Endothelial cell of umbilical vein (primary cell): ENCODE results near the gene STAT4. TPM values are rescaled to one million over a fixed set of nuclear protein-coding genes. Genes with fewer than 3 reads are reported as not detected.

Experiments used
- BruUV-seq: library from RNA; stranded (reverse); fragments of 400-500 nt; replicated peaks from 2 replicates; lab custom pipeline; 2021; lab: Mats Ljungman, UMichigan
- CTCF ChIA-PET: fragments of 300-600, 350-600 bp; sonication (Branson Sonifier 250); formaldehyde crosslinking; loops from one replicate; lab custom pipeline; 2021; ENCODE audit warnings: antibody characterized with exemption, inconsistent platforms; lab: Charles Lee
- POLR2A ChIA-PET: fragments of 300-600, 350-600 bp; sonication (Branson Sonifier 250); formaldehyde crosslinking; loops from one replicate; lab custom pipeline; 2021; ENCODE audit warnings: antibody characterized with exemption, inconsistent platforms; lab: Charles Lee
- DNase-seq: peaks from one replicate; pipeline ENCODE4 v3.0.0-alpha.2; 2011; ENCODE audit warnings: low read depth, low spot score
- FAIRE-seq: peaks from 2 replicates; lab custom pipeline; 2011; peaks lifted over from hg19 to GRCh38; lab: Jason Lieb, UNC
- H2AFZ ChIP-seq: 2 replicates; pipeline ENCODE4 v1.6.0; 2012; ENCODE audit warnings: low read depth, low read length, control low read depth, inconsistent platforms
- H3K27ac ChIP-seq: 2 replicates; pipeline ENCODE4 v1.5.1; 2011; ENCODE audit warnings: low read depth, mild to moderate bottlenecking, control low read depth, low read length, moderate library complexity; ENCODE audit not compliant: insufficient read depth
- H3K27me3 ChIP-seq, 2 experiments: 2 replicates each; pipeline versions ENCODE4 v1.6.0 to v1.6.1; 2011; ENCODE audit warnings: low read length in 2 of 2, mixed read lengths in 1 of 2; ENCODE audit not compliant: control insufficient read depth in 2 of 2, insufficient read depth in 2 of 2
- H3K36me3 ChIP-seq, 2 experiments: 2 replicates in 1 of 2; 3 replicates in 1 of 2; pipeline ENCODE4 v1.5.1; 2011; ENCODE audit warnings: low read length in 2 of 2, mild to moderate bottlenecking in 1 of 2, moderate library complexity in 1 of 2; ENCODE audit not compliant: control insufficient read depth in 2 of 2, insufficient read depth in 2 of 2; ENCODE audit errors: extremely low read depth in 1 of 2
- H3K4me1 ChIP-seq: 3 replicates; pipeline ENCODE4 v1.5.1; 2011; ENCODE audit warnings: mild to moderate bottlenecking, low read length; ENCODE audit not compliant: control insufficient read depth, insufficient read depth; ENCODE audit errors: extremely low read depth
- H3K4me2 ChIP-seq: 2 replicates; pipeline ENCODE4 v1.6.1; 2011; ENCODE audit warnings: low read length, control low read depth, mixed read lengths; ENCODE audit not compliant: insufficient read depth
- H3K4me3 ChIP-seq, 3 experiments: fragments of 200-600 bp in 1 of 3; sonication (generic), shearing (Covaris generic) in 1 of 3; replicated peaks in 1 of 3; 2 replicates each; pipeline ENCODE4 v1.5.1; 2011 to 2016; ENCODE audit warnings: control low read depth in 3 of 3, low read length in 3 of 3, mild to moderate bottlenecking in 2 of 3, inconsistent platforms in 1 of 3, low read depth in 1 of 3, moderate library complexity in 1 of 3; ENCODE audit not compliant: insufficient read depth in 1 of 3
- H3K79me2 ChIP-seq: 2 replicates; pipeline ENCODE4 v1.6.0; 2012; ENCODE audit warnings: low read length, inconsistent platforms; ENCODE audit not compliant: control insufficient read depth, insufficient read depth
- H3K9ac ChIP-seq: replicated peaks from 2 replicates; pipeline ENCODE3; 2011; ENCODE audit warnings: low read length, control low read depth; ENCODE audit not compliant: insufficient read depth; ENCODE audit errors: extremely low read depth
- H3K9me1 ChIP-seq: replicated peaks from 3 replicates; pipeline ENCODE4 v1.6.0; 2011; ENCODE audit warnings: mild to moderate bottlenecking, low read length; ENCODE audit not compliant: control insufficient read depth, insufficient read depth; ENCODE audit errors: extremely low read depth
- H3K9me3 ChIP-seq: replicated peaks from 2 replicates; pipeline ENCODE4 v1.5.1; 2012; ENCODE audit warnings: low read length, inconsistent platforms; ENCODE audit not compliant: control insufficient read depth, insufficient read depth
- H4K20me1 ChIP-seq: replicated peaks from 2 replicates; pipeline ENCODE3; 2011; ENCODE audit warnings: mild to moderate bottlenecking, low read length; ENCODE audit not compliant: control insufficient read depth, insufficient read depth; ENCODE audit errors: extremely low read depth
- EZH2 ChIP-seq: IDR thresholded peaks from 2 replicates; pipeline ENCODE4 v1.6.1; 2012; ENCODE audit warnings: borderline replicate concordance, low read depth, mild to moderate bottlenecking, moderate library complexity, low read length, inconsistent platforms; ENCODE audit not compliant: severe bottlenecking
- FOS ChIP-seq: IDR thresholded peaks from 2 replicates; pipeline ENCODE4 v1.6.1; 2011; ENCODE audit warnings: mild to moderate bottlenecking, low read length, moderate library complexity, borderline replicate concordance; ENCODE audit not compliant: insufficient read depth
- GATA2 ChIP-seq: IDR thresholded peaks from 2 replicates; pipeline ENCODE4 v1.7.0; 2011; ENCODE audit warnings: low read depth, mild to moderate bottlenecking, moderate library complexity, mixed read lengths, low read length; ENCODE audit not compliant: insufficient read length, insufficient read depth
- JUN ChIP-seq: IDR thresholded peaks from 2 replicates; pipeline ENCODE4 v1.6.1; 2011; ENCODE audit warnings: borderline replicate concordance, low read depth; ENCODE audit not compliant: insufficient read length, insufficient read depth
- MYC ChIP-seq: IDR thresholded peaks from one replicate; pipeline ENCODE4 v1.6.1; 2011; ENCODE audit warnings: mild to moderate bottlenecking, low read depth, low read length
- POLR2A ChIP-seq: IDR thresholded peaks from 2 replicates; pipeline ENCODE4 v1.6.1; 2012; ENCODE audit warnings: low read depth, mild to moderate bottlenecking, control low read depth, low read length
- POLR2AphosphoS5 ChIP-seq: IDR thresholded peaks from 2 replicates; pipeline ENCODE4 v1.6.1; 2012; ENCODE audit warnings: low read depth, mild to moderate bottlenecking, control low read depth, low read length, moderate library complexity; ENCODE audit not compliant: insufficient read depth
- dilution Hi-C: fragments of 300-500 bp; cut with MboI; formaldehyde crosslinking; loops from one replicate; pipeline ENCODE4 v1.15.0; 2019; ENCODE audit warnings: low sequenced_read_pairs; ENCODE audit not compliant: extremely low pct_ligation_motif_present
- intact Hi-C: fragments of 100-400 bp; cut with micrococcal nuclease; formaldehyde crosslinking; loops from one replicate; pipeline ENCODE4 v1.10.0; 2022
- polyA plus RNA-seq, 4 experiments: library from polyadenylated mRNA; depleted of rRNA in 3 of 4; stranded (reverse) in 3 of 4; unstranded in 1 of 4; fragments of >200 nt; gene quantifications; 2 replicates each; pipeline versions ENCODE4 v1.2.1 to v1.2.3, GENCODE V29; 2011 to 2012; ENCODE audit warnings: missing spikeins in 1 of 4
- total RNA-seq: library from RNA; stranded (reverse); gene quantifications from 2 replicates; pipeline ENCODE4 v1.2.3, GENCODE V29; 2021
- TF ChIP-seq, protein P1 (sequence below), 2 donors: IDR thresholded peaks; 1 replicate in 1 of 2; 2 replicates in 1 of 2; pipeline ENCODE4 v1.5.1; 2011; ENCODE audit warnings: low read length in 2 of 2, mild to moderate bottlenecking in 2 of 2, moderate library complexity in 2 of 2, control low read depth in 1 of 2, inconsistent platforms in 1 of 2, low read depth in 1 of 2; ENCODE audit not compliant: insufficient read depth in 1 of 2; ENCODE audit errors: extremely low read depth in 1 of 2
- TF ChIP-seq, protein P2 (sequence below): IDR thresholded peaks from 2 replicates; pipeline ENCODE4 v1.6.1; 2011; ENCODE audit not compliant: insufficient read depth, insufficient read length

Gene STAT4
- total and polyA plus RNA-seq, 2 donors (not counting 3 experiments of a cell fraction or from before 2014, with no cell fraction given): 0.46 to 1.2 TPM

DNA sequence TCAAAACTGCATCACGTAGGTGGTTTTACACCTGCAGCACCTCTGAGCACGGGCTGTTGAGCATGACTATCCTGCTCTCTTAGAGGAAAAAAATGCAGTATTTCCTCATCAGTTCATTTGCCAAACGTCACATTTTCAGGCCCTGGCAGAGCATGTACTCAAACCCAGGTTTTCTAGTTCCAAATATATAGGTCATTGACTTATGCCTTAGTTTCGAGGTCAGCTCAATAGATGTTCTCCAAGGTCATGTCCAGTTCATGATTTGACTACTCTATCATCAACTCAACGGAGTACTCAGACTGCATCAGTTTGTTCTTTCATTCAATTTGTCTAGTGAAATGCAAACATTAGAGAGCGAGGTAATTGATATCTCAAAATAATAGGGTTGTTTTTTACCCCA lies 97.5 kb downstream of the STAT4 start:
- intact Hi-C loops: loop anchor here (2.0 to 5.0 kb wide), 2 partner anchors 164 to 468 kb away; no protein-coding TSS in a partner anchor
- no peaks in the 10 kb centered on the region for H3K9me3 ChIP-seq
- no peak overlapping the region for H3K9ac ChIP-seq
- no peaks in the 10 kb centered on the region for H3K36me3 ChIP-seq
- DNase-seq (no peak), FAIRE-seq (no peak)
- H3K79me2 ChIP-seq: no peaks in the 10 kb centered on the region
- no peak overlapping the region for H3K27ac ChIP-seq
- no peak overlapping the region for H3K4me2 ChIP-seq
- POLR2A ChIA-PET: no interaction called here
- TF ChIP-seq, protein P1, sequence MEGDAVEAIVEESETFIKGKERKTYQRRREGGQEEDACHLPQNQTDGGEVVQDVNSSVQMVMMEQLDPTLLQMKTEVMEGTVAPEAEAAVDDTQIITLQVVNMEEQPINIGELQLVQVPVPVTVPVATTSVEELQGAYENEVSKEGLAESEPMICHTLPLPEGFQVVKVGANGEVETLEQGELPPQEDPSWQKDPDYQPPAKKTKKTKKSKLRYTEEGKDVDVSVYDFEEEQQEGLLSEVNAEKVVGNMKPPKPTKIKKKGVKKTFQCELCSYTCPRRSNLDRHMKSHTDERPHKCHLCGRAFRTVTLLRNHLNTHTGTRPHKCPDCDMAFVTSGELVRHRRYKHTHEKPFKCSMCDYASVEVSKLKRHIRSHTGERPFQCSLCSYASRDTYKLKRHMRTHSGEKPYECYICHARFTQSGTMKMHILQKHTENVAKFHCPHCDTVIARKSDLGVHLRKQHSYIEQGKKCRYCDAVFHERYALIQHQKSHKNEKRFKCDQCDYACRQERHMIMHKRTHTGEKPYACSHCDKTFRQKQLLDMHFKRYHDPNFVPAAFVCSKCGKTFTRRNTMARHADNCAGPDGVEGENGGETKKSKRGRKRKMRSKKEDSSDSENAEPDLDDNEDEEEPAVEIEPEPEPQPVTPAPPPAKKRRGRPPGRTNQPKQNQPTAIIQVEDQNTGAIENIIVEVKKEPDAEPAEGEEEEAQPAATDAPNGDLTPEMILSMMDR (IDR thresholded peaks at IDR 0.05; ENCODE audit: extremely low read depth in 1 of 2, insufficient read depth in 1 of 2, low read depth in 1 of 2, low read length in 2 of 2): no peak
- TF ChIP-seq JUN (no peak), MYC (no peak), POLR2AphosphoS5 (no peak), EZH2 (no peak), FOS (no peak), POLR2A (no peak), GATA2 (no peak)
- TF ChIP-seq, protein P2, sequence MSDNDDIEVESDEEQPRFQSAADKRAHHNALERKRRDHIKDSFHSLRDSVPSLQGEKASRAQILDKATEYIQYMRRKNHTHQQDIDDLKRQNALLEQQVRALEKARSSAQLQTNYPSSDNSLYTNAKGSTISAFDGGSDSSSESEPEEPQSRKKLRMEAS: no peak
- no peaks in the 10 kb centered on the region for H4K20me1 ChIP-seq
- H3K4me1 ChIP-seq: peaks cover 5% of the 10 kb centered on the region
- no peak overlapping the region for H2AFZ ChIP-seq
- CTCF ChIA-PET: interaction anchor here (0.8 to 9.3 kb wide), 29 partner anchors 11 to 759 kb away, joined by 3 to 358 read pairs (median 8); partner anchors contain the start of gene STAT4
- H3K4me3 ChIP-seq: no peak overlapping the region
- no TSS peak for BruUV-seq
- H3K27me3 ChIP-seq: peaks cover 4 to 8% of the 10 kb centered on the region in 2 experiments
- no peaks in the 10 kb centered on the region for H3K9me1 ChIP-seq
- dilution Hi-C loops: no loop called here
